Activated naive CD8-positive, alpha-beta T cell treated with anti-CD3 and anti-CD28 coated beads, Interleukin-2, amount 10 ng/mL, durations not matched to agents 7 days and 5 days (primary cell): ENCODE measurements around the gene ADRA2B. TPM values are rescaled to one million over a fixed set of nuclear protein-coding genes. Genes with fewer than 3 reads are reported as not detected.

Experiments used
- ATAC-seq: fragments of 150-1000 bp; cut with Tn5 transposase; one replicate; pipeline ENCODE4 v1.10.0; 2021; ENCODE audit warnings: low read depth, moderate library complexity
- POLR2A ChIA-PET: fragments of 350-600 bp; sonication (Branson Sonifier 250); formaldehyde crosslinking; loops from one replicate; lab custom pipeline; 2021; ENCODE audit warnings: antibody characterized with exemption; lab: Charles Lee
- DNase-seq: peaks from one replicate; pipeline ENCODE4 v3.0.0; 2021
- H3K27ac Mint-ChIP-seq: one replicate; pipeline ENCODE4 v1.8.0; 2022; ENCODE audit warnings: mild to moderate bottlenecking, mixed read lengths
- H3K27me3 Mint-ChIP-seq: one replicate; pipeline ENCODE4 v1.8.0; 2022; ENCODE audit warnings: mild to moderate bottlenecking, moderate library complexity, mixed read lengths
- H3K36me3 Mint-ChIP-seq: one replicate; pipeline ENCODE4 v1.8.0; 2021; ENCODE audit warnings: mild to moderate bottlenecking, mixed read lengths
- H3K4me1 Mint-ChIP-seq: one replicate; pipeline ENCODE4 v1.8.0; 2021; ENCODE audit warnings: mixed read lengths
- H3K4me3 Mint-ChIP-seq: one replicate; pipeline ENCODE4 v1.8.0; 2022; ENCODE audit warnings: mild to moderate bottlenecking, moderate library complexity, mixed read lengths
- H3K9me3 Mint-ChIP-seq: one replicate; pipeline ENCODE4 v1.8.0; 2021; ENCODE audit warnings: mixed read lengths
- total RNA-seq, 2 experiments: library from RNA; stranded (reverse); gene quantifications; one replicate each; pipeline ENCODE4 v1.2.3, GENCODE V29; 2021

Gene ADRA2B
- total RNA-seq, 2 experiments from 2014 or later: 0.17 to 0.26 TPM

- Mint-ChIP-seq H3K27me3 (peaks cover 6% of the 10 kb centered on the region), H3K27ac (peak overlapping the region; percentile 21), H3K4me3 (no peak overlapping the region), H3K4me1 (peaks cover 1% of the 10 kb centered on the region), H3K9me3 (no peaks in the 10 kb centered on the region), H3K36me3 (no peaks in the 10 kb centered on the region)
- DNase-seq: peak; percentile 18
- ATAC-seq: no peak
- POLR2A ChIA-PET: no interaction called here
Observed at GRCh38 chr2:96098900-96099590, 17.3 kb downstream of the ADRA2B start.

DNA sequence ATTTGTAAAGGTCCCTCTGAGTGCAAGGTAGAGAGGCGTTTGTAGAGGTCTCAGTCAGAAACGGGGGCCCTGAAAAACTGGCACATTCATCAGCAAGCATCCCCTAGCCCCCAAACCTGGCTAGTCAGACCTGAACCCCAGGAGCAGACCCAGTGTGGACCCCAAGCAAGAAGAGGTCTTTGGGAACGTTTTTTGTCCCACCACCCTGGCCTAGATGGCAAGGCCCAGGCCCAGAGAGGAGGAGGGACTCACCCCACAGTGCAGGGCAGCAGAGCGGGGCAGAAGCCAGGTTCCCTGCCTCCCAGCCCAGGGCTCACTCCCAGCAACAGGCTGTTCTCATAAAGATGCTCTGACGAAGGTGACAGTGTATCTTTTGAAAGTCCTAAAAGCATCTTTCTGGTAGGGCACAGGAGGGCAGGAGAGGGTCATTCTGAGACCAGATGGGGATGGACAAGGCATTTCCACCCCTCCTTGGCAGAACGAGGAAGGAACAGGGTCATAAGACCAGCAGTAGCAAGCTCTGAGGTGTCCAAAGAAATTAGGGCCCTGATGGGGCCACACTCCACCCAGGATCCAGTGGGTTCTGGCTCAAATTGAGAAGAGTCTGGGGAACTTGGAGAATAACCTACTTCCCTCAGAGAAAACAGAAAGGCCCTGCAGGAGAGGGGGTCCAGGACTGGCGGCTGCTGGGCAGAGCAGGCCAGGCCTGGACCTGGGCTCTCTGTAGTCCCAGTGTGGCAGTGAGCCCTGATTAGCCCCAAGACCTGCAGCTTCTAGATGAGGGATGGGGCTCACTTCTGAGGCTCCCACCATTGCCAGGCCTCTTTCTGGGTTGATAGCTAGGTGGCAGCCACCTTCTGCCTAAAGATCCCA is 18.2 kb downstream of the ADRA2B start:
- DNase-seq (peak; percentile 10), ATAC-seq (no peak)
- H3K4me1 Mint-ChIP-seq: peaks cover 1% of the 10 kb centered on the region
- POLR2A ChIA-PET: no interaction called here
- H3K9me3 Mint-ChIP-seq: no peaks in the 10 kb centered on the region
- no peaks in the 10 kb centered on the region for H3K36me3 Mint-ChIP-seq
- peaks cover 6% of the 10 kb centered on the region for H3K27me3 Mint-ChIP-seq
- H3K4me3 Mint-ChIP-seq: no peak overlapping the region
- no peak overlapping the region for H3K27ac Mint-ChIP-seq

DNA sequence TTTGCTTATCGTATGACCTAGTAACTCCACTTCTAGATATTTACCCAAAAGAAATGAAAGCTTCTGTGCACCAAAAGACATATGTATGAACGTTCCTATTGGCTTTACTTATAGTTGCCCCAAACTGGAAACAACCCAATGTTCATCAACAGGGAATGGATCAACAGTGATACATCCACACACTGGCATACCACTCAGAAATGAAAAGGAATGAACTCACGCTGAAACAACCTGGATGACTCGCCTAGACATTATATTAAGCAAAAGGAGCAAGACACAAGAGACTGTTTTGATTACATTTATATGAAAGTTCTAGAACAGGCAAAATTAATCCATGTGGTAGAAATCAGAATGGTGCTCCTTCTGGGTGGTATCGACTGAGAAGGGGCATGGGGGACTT is 18.9 kb downstream of the ADRA2B start:
- no peaks in the 10 kb centered on the region for H3K36me3 Mint-ChIP-seq
- no peak overlapping the region for H3K4me3 Mint-ChIP-seq
- H3K27me3 Mint-ChIP-seq: peaks cover 6% of the 10 kb centered on the region
- H3K27ac Mint-ChIP-seq: no peak overlapping the region
- POLR2A ChIA-PET: no interaction called here
- no peak for DNase-seq
- no peak for ATAC-seq
- no peaks in the 10 kb centered on the region for H3K9me3 Mint-ChIP-seq
- H3K4me1 Mint-ChIP-seq: peaks cover 1% of the 10 kb centered on the region

DNA sequence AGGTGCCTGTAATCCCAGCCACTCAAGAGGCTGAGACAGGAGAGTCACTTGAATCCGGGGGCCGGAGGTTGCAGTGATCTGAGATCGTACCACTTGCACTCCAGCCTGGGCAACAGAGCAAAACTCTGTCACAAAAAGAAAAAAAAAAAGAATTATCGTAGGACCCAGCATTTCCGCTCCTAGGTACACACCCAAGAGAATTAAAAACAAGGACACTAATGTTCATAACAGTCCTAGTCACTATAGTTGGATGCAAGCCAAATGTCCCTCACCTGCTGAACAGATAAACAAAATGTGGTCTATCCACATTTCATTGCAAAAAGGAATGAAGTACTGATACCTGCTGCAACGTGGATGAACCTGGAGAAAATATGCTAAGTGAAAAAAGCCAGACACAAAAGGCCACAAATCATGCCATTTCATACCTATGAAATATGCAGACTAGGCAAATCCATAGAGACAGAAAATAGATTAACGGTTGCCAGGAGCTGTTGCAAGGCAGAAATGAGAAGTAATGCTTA is 21.2 kb downstream of the ADRA2B start:
- Mint-ChIP-seq H3K4me3 (no peak overlapping the region), H3K27me3 (peaks cover 6% of the 10 kb centered on the region), H3K36me3 (no peaks in the 10 kb centered on the region), H3K4me1 (no peaks in the 10 kb centered on the region), H3K27ac (no peak overlapping the region), H3K9me3 (no peaks in the 10 kb centered on the region)
- POLR2A ChIA-PET: no interaction called here
- no peak for DNase-seq
- no peak for ATAC-seq

DNA sequence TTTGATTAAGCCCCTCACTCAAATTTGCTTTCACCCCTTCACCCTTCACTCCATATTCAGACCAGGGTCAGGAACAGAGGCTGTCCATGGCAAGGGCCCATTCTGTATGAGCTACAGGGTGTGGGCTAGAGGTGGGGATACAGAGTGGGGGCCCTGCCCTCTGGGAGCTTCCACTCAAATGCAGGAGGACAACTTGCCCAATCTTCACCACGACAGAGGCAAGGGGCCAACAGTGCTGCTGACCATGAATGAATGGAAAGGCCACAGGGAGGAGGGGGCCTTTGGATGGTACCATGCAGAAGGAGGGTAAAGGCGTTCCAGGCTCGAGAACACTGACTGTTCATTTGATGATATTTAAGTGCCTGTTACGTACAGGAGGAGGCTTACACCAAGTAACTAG is 22.8 kb downstream of the ADRA2B start:
- H3K4me3 Mint-ChIP-seq: no peak overlapping the region
- no peak overlapping the region for H3K27ac Mint-ChIP-seq
- POLR2A ChIA-PET: no interaction called here
- no peaks in the 10 kb centered on the region for H3K36me3 Mint-ChIP-seq
- ATAC-seq (no peak), DNase-seq (peak; percentile 4)
- H3K9me3 Mint-ChIP-seq: no peaks in the 10 kb centered on the region
- peaks cover 6% of the 10 kb centered on the region for H3K27me3 Mint-ChIP-seq
- no peaks in the 10 kb centered on the region for H3K4me1 Mint-ChIP-seq

DNA sequence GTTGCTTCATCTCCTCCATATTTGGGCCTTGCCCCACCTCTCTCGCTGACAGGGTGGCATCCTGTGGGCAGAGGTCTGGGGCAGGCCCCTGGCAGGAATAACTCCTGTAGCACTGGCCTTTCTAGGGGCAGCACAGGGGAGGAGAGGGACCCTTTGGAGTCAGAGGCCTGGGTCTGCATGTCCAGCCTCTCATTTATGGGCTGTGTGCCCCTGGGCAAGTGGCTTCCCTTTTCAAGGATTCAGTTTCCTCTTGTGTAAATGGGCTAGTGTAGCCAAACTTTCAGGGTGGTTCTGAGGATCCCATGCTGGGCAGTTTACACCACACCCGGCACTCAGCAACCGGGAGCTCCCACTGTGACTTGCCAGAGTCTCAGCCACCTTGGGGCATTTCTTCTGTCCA is 23.4 kb downstream of the ADRA2B start:
- no peak overlapping the region for H3K27ac Mint-ChIP-seq
- no peaks in the 10 kb centered on the region for H3K9me3 Mint-ChIP-seq
- peaks cover 6% of the 10 kb centered on the region for H3K27me3 Mint-ChIP-seq
- H3K36me3 Mint-ChIP-seq: no peaks in the 10 kb centered on the region
- ATAC-seq (no peak), DNase-seq (peak; percentile 3)
- H3K4me3 Mint-ChIP-seq: no peak overlapping the region
- no peaks in the 10 kb centered on the region for H3K4me1 Mint-ChIP-seq
- POLR2A ChIA-PET: no interaction called here

DNA sequence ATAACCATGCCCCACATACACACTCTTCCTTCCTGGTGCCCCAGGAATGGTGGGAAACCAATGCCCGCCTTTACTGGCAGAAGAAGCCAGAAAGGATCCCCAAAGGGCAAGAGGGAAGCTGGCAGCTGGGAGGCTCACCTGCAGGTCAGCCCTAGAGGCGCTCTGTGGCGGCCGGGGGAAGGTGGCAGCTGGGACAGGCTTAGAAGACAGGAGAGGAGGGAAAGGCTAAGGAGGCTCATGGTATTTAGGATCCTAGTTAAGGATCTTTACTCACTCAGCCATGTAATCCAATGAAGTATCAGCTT is 23.8 kb downstream of the ADRA2B start:
- POLR2A ChIA-PET: no interaction called here
- ATAC-seq (no peak), DNase-seq (peak; percentile 19)
- Mint-ChIP-seq H3K27me3 (peaks cover 6% of the 10 kb centered on the region), H3K36me3 (no peaks in the 10 kb centered on the region), H3K4me3 (no peak overlapping the region), H3K9me3 (no peaks in the 10 kb centered on the region), H3K4me1 (no peaks in the 10 kb centered on the region), H3K27ac (no peak overlapping the region)

- Mint-ChIP-seq H3K4me1 (peaks cover 1% of the 10 kb centered on the region), H3K9me3 (no peaks in the 10 kb centered on the region), H3K27ac (no peak overlapping the region), H3K27me3 (peaks cover 9% of the 10 kb centered on the region), H3K4me3 (no peak overlapping the region), H3K36me3 (no peaks in the 10 kb centered on the region)
- POLR2A ChIA-PET: no interaction called here
- ATAC-seq: peak; percentile 10
- peak; percentile 16 for DNase-seq
Observed at GRCh38 chr2:96091711-96092572, 24.4 kb downstream of the ADRA2B start.

- POLR2A ChIA-PET: no interaction called here
- peaks cover 1% of the 10 kb centered on the region for H3K4me1 Mint-ChIP-seq
Observed at GRCh38 chr2:96091141-96091710, 25.1 kb downstream of the ADRA2B start.

DNA sequence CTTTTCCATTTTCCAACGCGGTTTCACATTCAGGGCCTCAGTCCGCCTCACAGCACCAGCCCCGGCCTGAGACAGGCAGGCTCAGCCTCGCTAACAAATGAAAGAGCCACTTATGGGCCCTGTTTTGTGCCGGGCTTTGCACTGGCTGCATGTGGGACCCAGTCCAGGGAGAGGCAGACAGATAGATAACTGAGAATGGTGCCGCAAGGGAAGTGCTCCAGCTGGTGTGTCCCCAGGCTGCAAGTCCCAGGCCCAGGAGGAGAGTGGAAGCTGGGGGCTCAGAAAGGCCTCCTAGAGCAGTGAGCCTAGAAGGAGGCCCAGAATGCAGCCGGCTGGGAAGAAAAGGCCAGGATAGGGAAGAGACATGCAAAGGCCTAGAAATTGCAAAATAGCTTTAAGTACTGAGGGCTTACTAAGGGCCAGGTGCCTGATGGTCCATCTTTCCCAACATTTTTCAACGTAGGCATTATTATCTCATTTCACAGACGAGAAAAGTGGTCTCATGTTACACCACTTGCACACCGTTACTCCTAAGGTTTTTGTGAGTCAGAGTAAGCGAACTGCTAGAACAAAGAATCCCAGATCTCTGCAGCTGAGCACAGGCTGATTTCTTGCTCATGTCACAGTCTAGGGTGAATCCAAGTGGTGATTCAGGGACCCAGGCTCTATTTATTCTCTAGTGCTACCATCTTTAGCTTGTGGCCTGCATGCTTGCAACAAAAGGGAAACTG is 26.0 kb downstream of the ADRA2B start:
- no peaks in the 10 kb centered on the region for H3K36me3 Mint-ChIP-seq
- peaks cover 1% of the 10 kb centered on the region for H3K4me1 Mint-ChIP-seq
- ATAC-seq (no peak), DNase-seq (no peak)
- H3K9me3 Mint-ChIP-seq: no peaks in the 10 kb centered on the region
- H3K27me3 Mint-ChIP-seq: peaks cover 7% of the 10 kb centered on the region
- no peak overlapping the region for H3K4me3 Mint-ChIP-seq
- H3K27ac Mint-ChIP-seq: no peak overlapping the region
- POLR2A ChIA-PET: no interaction called here

More at GRCh38 chr2:96091141-96091710, 25.1 kb downstream of the ADRA2B start:
- Mint-ChIP-seq H3K4me3 (no peak overlapping the region), H3K27ac (no peak overlapping the region), H3K36me3 (no peaks in the 10 kb centered on the region), H3K9me3 (no peaks in the 10 kb centered on the region), H3K27me3 (peaks cover 7% of the 10 kb centered on the region)
- ATAC-seq: no peak
- peak; percentile 17 for DNase-seq

DNA sequence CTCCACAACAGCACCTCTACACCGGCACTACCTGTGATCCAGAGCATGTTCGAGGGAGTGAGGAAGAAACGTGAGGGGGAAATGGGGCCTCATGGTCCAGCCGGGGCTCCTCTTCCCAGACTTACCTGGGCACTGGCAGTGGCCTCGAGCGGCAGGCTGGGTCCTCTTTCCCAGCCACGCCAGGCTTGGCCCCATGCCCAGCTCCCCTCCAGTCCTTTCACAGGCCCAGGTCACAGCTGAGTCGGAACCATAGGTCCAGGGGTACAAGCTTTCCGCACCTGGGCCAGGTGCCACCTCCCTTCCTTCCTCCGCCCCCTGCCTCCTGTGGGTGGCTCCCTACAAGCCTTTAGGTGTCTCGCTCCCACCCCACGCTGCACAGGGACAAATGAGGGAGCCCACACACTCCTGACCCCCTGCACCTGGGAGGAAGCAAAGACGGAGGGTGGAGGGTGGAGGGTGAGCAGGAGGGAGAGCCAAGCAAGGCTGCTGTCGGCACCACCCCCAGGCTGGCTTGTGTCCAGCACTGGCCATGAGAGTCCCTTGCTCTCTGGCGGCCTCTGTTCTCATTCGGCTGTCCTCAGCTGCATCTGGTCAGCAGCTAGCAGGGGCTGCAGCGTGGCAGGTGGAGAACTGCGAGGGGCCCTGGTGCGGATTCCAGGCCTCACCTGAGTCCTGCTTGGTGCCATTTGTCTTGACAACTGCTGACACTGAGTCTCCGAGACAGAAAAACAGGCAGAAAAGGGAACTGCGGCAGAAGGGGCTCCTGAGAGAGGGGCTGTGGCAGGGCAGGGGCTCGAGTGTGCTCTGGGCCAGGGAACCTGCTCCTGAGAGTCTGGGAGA is 26.8 kb downstream of the ADRA2B start:
- no peak overlapping the region for H3K4me3 Mint-ChIP-seq
- H3K36me3 Mint-ChIP-seq: no peaks in the 10 kb centered on the region
- no peaks in the 10 kb centered on the region for H3K9me3 Mint-ChIP-seq
- peaks cover 6% of the 10 kb centered on the region for H3K27me3 Mint-ChIP-seq
- DNase-seq (peak; percentile 17), ATAC-seq (no peak)
- POLR2A ChIA-PET: no interaction called here
- H3K4me1 Mint-ChIP-seq: peaks cover 1% of the 10 kb centered on the region
- no peak overlapping the region for H3K27ac Mint-ChIP-seq
